ENCODE measurements around the gene PAN3. TPM values are rescaled to one million over a fixed set of nuclear protein-coding genes. Genes with fewer than 3 reads are reported as not detected.

Gene PAN3
- total RNA-seq, 2 experiments from 2014 or later = 56.9 to 59.5 TPM

GRCh38 chr13:28306325-28306724 is 168.0 kb downstream of the PAN3 start:
- TF ChIP-seq CTCF (IDR thresholded peaks at IDR 0.05) = no peak
- Histone ChIP-seq H3K27ac (ENCODE audit: low read depth in 1 of 2, low read length in 2 of 2) (no peak overlapping the region), H3K9me3 (ENCODE audit: control insufficient read depth in 1 of 2, insufficient read depth in 1 of 2, low read length in 2 of 2) (peaks cover 0 to 3% of the 10 kb centered on the region in 2 experiments), H3K4me3 (ENCODE audit: low read length) (no peak overlapping the region), H3K27me3 (ENCODE audit: control insufficient read depth in 1 of 2, insufficient read depth in 2 of 2, low read length in 2 of 2) (no peaks in the 10 kb centered on the region), H3K4me1 (ENCODE audit: insufficient read depth, low read length) (peaks cover 5% of the 10 kb centered on the region), H3K36me3 (ENCODE audit: insufficient read depth, low read length) (no peaks in the 10 kb centered on the region)
- POLR2A ChIA-PET = no interaction called here
- Mint-ChIP-seq H3K4me1 (ENCODE audit: low read depth) (peaks cover 8% of the 10 kb centered on the region), H3K9me3 (no peaks in the 10 kb centered on the region), H3K27me3 (no peaks in the 10 kb centered on the region), H3K36me3 (ENCODE audit: low read depth) (no peaks in the 10 kb centered on the region), H3K4me3 (no peak overlapping the region), H3K27ac (no peak overlapping the region)
- DNase-seq = no peak
- intact Hi-C loops (cut with DNase I, micrococcal nuclease) = no loop called here
- CTCF ChIA-PET = no interaction called here
- no peak for ATAC-seq (ENCODE audit: poor library complexity)

GRCh38 chr13:28313579-28313978 is 175.2 kb downstream of the PAN3 start:
- TF ChIP-seq CTCF (IDR thresholded peaks at IDR 0.05) = no peak

GRCh38 chr13:28314879-28315278 is 176.5 kb downstream of the PAN3 start:
- Mint-ChIP-seq H3K4me3 (no peak overlapping the region), H3K4me1 (ENCODE audit: low read depth) (no peaks in the 10 kb centered on the region), H3K27ac (no peak overlapping the region), H3K9me3 (no peaks in the 10 kb centered on the region), H3K27me3 (no peaks in the 10 kb centered on the region), H3K36me3 (ENCODE audit: low read depth) (no peaks in the 10 kb centered on the region)
- Histone ChIP-seq H3K9me3 (ENCODE audit: control insufficient read depth in 1 of 2, insufficient read depth in 1 of 2, low read length in 2 of 2) (no peaks in the 10 kb centered on the region), H3K4me3 (ENCODE audit: low read length) (no peak overlapping the region), H3K27ac (ENCODE audit: low read depth in 1 of 2, low read length in 2 of 2) (no peak overlapping the region), H3K36me3 (ENCODE audit: insufficient read depth, low read length) (no peaks in the 10 kb centered on the region), H3K4me1 (ENCODE audit: insufficient read depth, low read length) (no peaks in the 10 kb centered on the region), H3K27me3 (ENCODE audit: control insufficient read depth in 1 of 2, insufficient read depth in 2 of 2, low read length in 2 of 2) (no peaks in the 10 kb centered on the region)
- CTCF ChIA-PET = interaction anchor here (2.4 kb wide), 1 partner anchor 9 kb away, joined by 6 read pairs; no protein-coding TSS in a partner anchor
- TF ChIP-seq CTCF (IDR thresholded peaks at IDR 0.05) = no peak
- ATAC-seq (ENCODE audit: poor library complexity) = no peak
- POLR2A ChIA-PET = no interaction called here
- DNase-seq = no peak
- intact Hi-C loops (cut with DNase I, micrococcal nuclease) = no loop called here

More at GRCh38 chr13:28313579-28313978, 175.2 kb downstream of the PAN3 start:
- Histone ChIP-seq H3K9me3 (ENCODE audit: control insufficient read depth in 1 of 2, insufficient read depth in 1 of 2, low read length in 2 of 2) (no peaks in the 10 kb centered on the region), H3K36me3 (ENCODE audit: insufficient read depth, low read length) (no peaks in the 10 kb centered on the region), H3K4me1 (ENCODE audit: insufficient read depth, low read length) (no peaks in the 10 kb centered on the region), H3K27ac (ENCODE audit: low read depth in 1 of 2, low read length in 2 of 2) (no peak overlapping the region), H3K27me3 (ENCODE audit: control insufficient read depth in 1 of 2, insufficient read depth in 2 of 2, low read length in 2 of 2) (no peaks in the 10 kb centered on the region), H3K4me3 (ENCODE audit: low read length) (no peak overlapping the region)
- Mint-ChIP-seq H3K36me3 (ENCODE audit: low read depth) (no peaks in the 10 kb centered on the region), H3K27ac (no peak overlapping the region), H3K27me3 (no peaks in the 10 kb centered on the region), H3K4me3 (no peak overlapping the region), H3K4me1 (ENCODE audit: low read depth) (no peaks in the 10 kb centered on the region), H3K9me3 (no peaks in the 10 kb centered on the region)
- POLR2A ChIA-PET = no interaction called here
- intact Hi-C loops (cut with DNase I, micrococcal nuclease) = no loop called here
- DNase-seq (peak in 2 of 14 experiments; percentile 3 to 14), ATAC-seq (ENCODE audit: poor library complexity) (no peak)
- CTCF ChIA-PET = no interaction called here

Measured in CD4-positive, alpha-beta T cell (primary cell).